ENCODE results near the gene OR1A2. TPM values are rescaled to one million over a fixed set of nuclear protein-coding genes. Genes with fewer than 3 reads are reported as not detected.

The OR1A2 gene
- total and polyA plus RNA-seq, 10 of the 15 experiments (the other 5 are each of a cell fraction or from before 2014, with no cell fraction given): not detected

Other genes with a start within 250 kb of the OR1A2 start
Only the 7 nearest of the 9 such genes appear.
- gene OR1D5, start 133.9 kb upstream of the OR1A2 start, total RNA-seq (2014; rRNA removed): not detected in 2 replicates
- gene OR1D5, start 133.9 kb upstream of the OR1A2 start, total RNA-seq (2014; rRNA removed; fragmentation: Illumina TruSeq; extraction: Trizol): not detected in 2 replicates
- not detected in 2 replicates for gene OR1D5, start 133.9 kb upstream of the OR1A2 start, total RNA-seq (2021)
- not detected in 2 replicates for gene OR1D5, start 133.9 kb upstream of the OR1A2 start, polyA plus RNA-seq (2011; rRNA removed)
- gene OR1D5, start 133.9 kb upstream of the OR1A2 start, polyA plus RNA-seq (2014; fragmentation: Illumina TruSeq; extraction: Trizol): not detected in 2 replicates
- not detected for gene OR1D5, start 133.9 kb upstream of the OR1A2 start, polyA plus RNA-seq (2014; fragmentation: Nextera tagmentation; extraction: Ambion mirVana)
- not detected in 2 replicates for gene OR1D5, start 133.9 kb upstream of the OR1A2 start, polyA plus RNA-seq (2014; rRNA removed)
- gene OR1D5, start 133.9 kb upstream of the OR1A2 start, polyA plus RNA-seq (2016; fragmentation: Nextera tagmentation; extraction: Ambion mirVana): not detected
- gene OR1D2, start 93.1 kb upstream of the OR1A2 start, total RNA-seq (2014; rRNA removed): not detected in 2 replicates
- not detected in 2 replicates for gene OR1D2, start 93.1 kb upstream of the OR1A2 start, total RNA-seq (2014; rRNA removed; fragmentation: Illumina TruSeq; extraction: Trizol)
- not detected in 2 replicates for gene OR1D2, start 93.1 kb upstream of the OR1A2 start, total RNA-seq (2021)
- not detected in 2 replicates for gene OR1D2, start 93.1 kb upstream of the OR1A2 start, polyA plus RNA-seq (2011; rRNA removed)
- gene OR1D2, start 93.1 kb upstream of the OR1A2 start, polyA plus RNA-seq (2014; fragmentation: Illumina TruSeq; extraction: Trizol): not detected in 2 replicates
- gene OR1D2, start 93.1 kb upstream of the OR1A2 start, polyA plus RNA-seq (2014; fragmentation: Nextera tagmentation; extraction: Ambion mirVana): not detected
- gene OR1D2, start 93.1 kb upstream of the OR1A2 start, polyA plus RNA-seq (2014; rRNA removed): not detected in 2 replicates
- not detected for gene OR1D2, start 93.1 kb upstream of the OR1A2 start, polyA plus RNA-seq (2016; fragmentation: Nextera tagmentation; extraction: Ambion mirVana)
- gene OR1G1, start 70.0 kb upstream of the OR1A2 start, total RNA-seq (2014; rRNA removed): not detected in 2 replicates
- gene OR1G1, start 70.0 kb upstream of the OR1A2 start, total RNA-seq (2014; rRNA removed; fragmentation: Illumina TruSeq; extraction: Trizol): not detected in 2 replicates
- not detected in 2 replicates for gene OR1G1, start 70.0 kb upstream of the OR1A2 start, total RNA-seq (2021)
- gene OR1G1, start 70.0 kb upstream of the OR1A2 start, polyA plus RNA-seq (2011; rRNA removed): not detected in 2 replicates
- gene OR1G1, start 70.0 kb upstream of the OR1A2 start, polyA plus RNA-seq (2014; fragmentation: Illumina TruSeq; extraction: Trizol): not detected in 2 replicates
- not detected for gene OR1G1, start 70.0 kb upstream of the OR1A2 start, polyA plus RNA-seq (2014; fragmentation: Nextera tagmentation; extraction: Ambion mirVana)
- not detected in 2 replicates for gene OR1G1, start 70.0 kb upstream of the OR1A2 start, polyA plus RNA-seq (2014; rRNA removed)
- gene OR1G1, start 70.0 kb upstream of the OR1A2 start, polyA plus RNA-seq (2016; fragmentation: Nextera tagmentation; extraction: Ambion mirVana): not detected
- gene OR1A1, start 10.1 kb downstream of the OR1A2 start, total RNA-seq (2014; rRNA removed): not detected in 2 replicates
- not detected in 2 replicates for gene OR1A1, start 10.1 kb downstream of the OR1A2 start, total RNA-seq (2014; rRNA removed; fragmentation: Illumina TruSeq; extraction: Trizol)
- gene OR1A1, start 10.1 kb downstream of the OR1A2 start, total RNA-seq (2021): not detected in 2 replicates
- gene OR1A1, start 10.1 kb downstream of the OR1A2 start, polyA plus RNA-seq (2011; rRNA removed): not detected in 2 replicates
- not detected in 2 replicates for gene OR1A1, start 10.1 kb downstream of the OR1A2 start, polyA plus RNA-seq (2014; fragmentation: Illumina TruSeq; extraction: Trizol)
- not detected for gene OR1A1, start 10.1 kb downstream of the OR1A2 start, polyA plus RNA-seq (2014; fragmentation: Nextera tagmentation; extraction: Ambion mirVana)
- not detected in 2 replicates for gene OR1A1, start 10.1 kb downstream of the OR1A2 start, polyA plus RNA-seq (2014; rRNA removed)
- not detected for gene OR1A1, start 10.1 kb downstream of the OR1A2 start, polyA plus RNA-seq (2016; fragmentation: Nextera tagmentation; extraction: Ambion mirVana)
- not detected in 2 replicates for gene OR3A1, start 100.8 kb downstream of the OR1A2 start, total RNA-seq (2014; rRNA removed)
- gene OR3A1, start 100.8 kb downstream of the OR1A2 start, total RNA-seq (2014; rRNA removed; fragmentation: Illumina TruSeq; extraction: Trizol): not detected in 2 replicates
- gene OR3A1, start 100.8 kb downstream of the OR1A2 start, total RNA-seq (2021): not detected in 2 replicates
- not detected in 2 replicates for gene OR3A1, start 100.8 kb downstream of the OR1A2 start, polyA plus RNA-seq (2011; rRNA removed)
- gene OR3A1, start 100.8 kb downstream of the OR1A2 start, polyA plus RNA-seq (2014; fragmentation: Illumina TruSeq; extraction: Trizol): not detected in 2 replicates
- gene OR3A1, start 100.8 kb downstream of the OR1A2 start, polyA plus RNA-seq (2014; fragmentation: Nextera tagmentation; extraction: Ambion mirVana): not detected
- not detected in 2 replicates for gene OR3A1, start 100.8 kb downstream of the OR1A2 start, polyA plus RNA-seq (2014; rRNA removed)
- not detected for gene OR3A1, start 100.8 kb downstream of the OR1A2 start, polyA plus RNA-seq (2016; fragmentation: Nextera tagmentation; extraction: Ambion mirVana)
- gene OR3A2, start 188.8 kb downstream of the OR1A2 start, total RNA-seq (2014; rRNA removed): not detected in 2 replicates
- not detected in 2 replicates for gene OR3A2, start 188.8 kb downstream of the OR1A2 start, total RNA-seq (2014; rRNA removed; fragmentation: Illumina TruSeq; extraction: Trizol)
- gene OR3A2, start 188.8 kb downstream of the OR1A2 start, total RNA-seq (2021): not detected in 2 replicates
- gene OR3A2, start 188.8 kb downstream of the OR1A2 start, polyA plus RNA-seq (2011; rRNA removed): not detected in 2 replicates
- gene OR3A2, start 188.8 kb downstream of the OR1A2 start, polyA plus RNA-seq (2014; fragmentation: Illumina TruSeq; extraction: Trizol): not detected in 2 replicates
- not detected for gene OR3A2, start 188.8 kb downstream of the OR1A2 start, polyA plus RNA-seq (2014; fragmentation: Nextera tagmentation; extraction: Ambion mirVana)
- gene OR3A2, start 188.8 kb downstream of the OR1A2 start, polyA plus RNA-seq (2014; rRNA removed): not detected in 2 replicates
- not detected for gene OR3A2, start 188.8 kb downstream of the OR1A2 start, polyA plus RNA-seq (2016; fragmentation: Nextera tagmentation; extraction: Ambion mirVana)
- not detected in 2 replicates for gene OR1E1, start 200.9 kb downstream of the OR1A2 start, total RNA-seq (2014; rRNA removed)
- gene OR1E1, start 200.9 kb downstream of the OR1A2 start, total RNA-seq (2014; rRNA removed; fragmentation: Illumina TruSeq; extraction: Trizol): not detected in 2 replicates
- not detected in 2 replicates for gene OR1E1, start 200.9 kb downstream of the OR1A2 start, total RNA-seq (2021)
- not detected in 2 replicates for gene OR1E1, start 200.9 kb downstream of the OR1A2 start, polyA plus RNA-seq (2011; rRNA removed)
- gene OR1E1, start 200.9 kb downstream of the OR1A2 start, polyA plus RNA-seq (2014; fragmentation: Illumina TruSeq; extraction: Trizol): not detected in 2 replicates
- not detected for gene OR1E1, start 200.9 kb downstream of the OR1A2 start, polyA plus RNA-seq (2014; fragmentation: Nextera tagmentation; extraction: Ambion mirVana)
- not detected in 2 replicates for gene OR1E1, start 200.9 kb downstream of the OR1A2 start, polyA plus RNA-seq (2014; rRNA removed)
- gene OR1E1, start 200.9 kb downstream of the OR1A2 start, polyA plus RNA-seq (2016; fragmentation: Nextera tagmentation; extraction: Ambion mirVana): not detected